ENCODE results near the gene SPATA9. TPM values are rescaled to one million over a fixed set of nuclear protein-coding genes. Genes with fewer than 3 reads are reported as not detected.

SPATA9 gene
- polyA plus RNA-seq, 1 of the 3 experiments (the other 2 are of a cell fraction), result 0.07 TPM

GRCh38 chr5:95728494-95729114 lies 45.8 kb upstream of the SPATA9 start:
- no peak overlapping the region for H3K4me2 ChIP-seq
- no peak for TF ChIP-seq RXRA (IDR thresholded peaks at IDR 0.05; ENCODE audit: borderline replicate concordance, low read depth)
- TF ChIP-seq MXI1 (IDR thresholded peaks at IDR 0.05; ENCODE audit: low read depth, low read length), result no peak
- TF ChIP-seq EZH2phosphoT487 (IDR thresholded peaks at IDR 0.05; ENCODE audit: borderline replicate concordance, low read depth), result no peak
- TF ChIP-seq NFIC (IDR thresholded peaks at IDR 0.05; ENCODE audit: borderline replicate concordance), result no peak
- TF ChIP-seq CTCF (IDR thresholded peaks at IDR 0.05), result no peak
- no peak for TF ChIP-seq JUND (IDR thresholded peaks at IDR 0.05)
- TF ChIP-seq EP300 (IDR thresholded peaks at IDR 0.05; ENCODE audit: borderline replicate concordance in 1 of 2, low read depth in 1 of 2, low read length in 1 of 2), result no peak
- no peak for TF ChIP-seq SMC3 (IDR thresholded peaks at IDR 0.05; ENCODE audit: low read depth, low read length)
- TF ChIP-seq ELF1 (IDR thresholded peaks at IDR 0.05), result no peak
- TF ChIP-seq NRF1 (IDR thresholded peaks at IDR 0.05; ENCODE audit: low read depth, low read length), result no peak
- no peak for TF ChIP-seq SIN3A (IDR thresholded peaks at IDR 0.05; ENCODE audit: borderline replicate concordance, low read depth, low read length)
- TF ChIP-seq ZBTB33 (IDR thresholded peaks at IDR 0.05; ENCODE audit: borderline replicate concordance, low read depth), result no peak
- no peak for TF ChIP-seq TCF12 (IDR thresholded peaks at IDR 0.05)
- TF ChIP-seq CHD2 (IDR thresholded peaks at IDR 0.05; ENCODE audit: low read length, partially characterized antibody), result no peak
- no peak for TF ChIP-seq POLR2AphosphoS5 (IDR thresholded peaks at IDR 0.05; ENCODE audit: low read depth, low read length)
- TF ChIP-seq GATA2 (CRISPR knock-in tag; IDR thresholded peaks at IDR 0.05), result no peak
- TF ChIP-seq FOXM1 (IDR thresholded peaks at IDR 0.05; ENCODE audit: low read depth), result no peak
- TF ChIP-seq IRF3 (IDR thresholded peaks at IDR 0.05; ENCODE audit: low read depth, low read length), result no peak
- no peaks in the 10 kb centered on the region for H3K27me3 ChIP-seq (ENCODE audit: insufficient read depth)
- no peak overlapping the region for H3K9ac ChIP-seq
- WGBS (ENCODE audit: low lambda C conversion rate), result 100% methylated on average over 3 of the region's 3 CpGs
- H3K4me3 ChIP-seq (ENCODE audit: low read depth in 2 of 2, low read length in 1 of 2), result no peak overlapping the region
- no peaks in the 10 kb centered on the region for H3K9me3 ChIP-seq
- POLR2A ChIA-PET, result no interaction called here
- peaks cover 0 to 2% of the 10 kb centered on the region in 2 experiments for H3K36me3 ChIP-seq (replicated peaks in 1 of 2; ENCODE audit: control insufficient read depth in 1 of 2, insufficient read depth in 2 of 2, low read length in 1 of 2)
- peak overlapping the region in 1 of 2 experiments; percentile 88; a peak in 2 of 4 replicates for H3K27ac ChIP-seq (ENCODE audit: low read depth in 2 of 2, low read length in 1 of 2)
- no peaks in the 10 kb centered on the region for H4K20me1 ChIP-seq (ENCODE audit: insufficient read depth)
- CTCF ChIA-PET, result no interaction called here
- DNase-seq, result no peak
- no peak overlapping the region; the same call in 1 of the 2 replicates for H2AFZ ChIP-seq (ENCODE audit: low read depth)
- H3K79me2 ChIP-seq (ENCODE audit: insufficient read depth), result peaks cover 23% of the 10 kb centered on the region
- H3F3A ChIP-seq (replicated peaks; ENCODE audit: insufficient read depth), result peaks cover 6% of the 10 kb centered on the region
- no peaks in the 10 kb centered on the region for H3K9me2 ChIP-seq
- H3K4me1 ChIP-seq (ENCODE audit: control insufficient read depth in 1 of 2, insufficient read depth in 2 of 2, low read depth in 1 of 2, low read length in 1 of 2), result peaks cover 32% of the 10 kb centered on the region in 2 experiments; a peak in 3 of 4 replicates
